Neural progenitor cell (in vitro differentiated cells): Measurements from ENCODE around the gene PDE6A.
"Not testable (repeated sequence)": the region's sequence is repeated elsewhere in the genome, so short reads cannot be mapped to it uniquely, and the experiment has no call there.

Source experiments
- CTCF ChIP-seq: fragments of 200-600 bp; sonication (generic); IDR thresholded peaks from 2 replicates; pipeline ENCODE4 v1.5.1; 2017; ENCODE audit warnings: antibody characterized with exemption, mild to moderate bottlenecking
- EZH2 ChIP-seq: fragments of 200-600 bp; sonication (generic); IDR thresholded peaks from 2 replicates; pipeline ENCODE4 v1.6.1; 2017; ENCODE audit warnings: antibody characterized with exemption, mild to moderate bottlenecking, moderate library complexity
- EZH2phosphoT487 ChIP-seq: fragments of 200-600 bp; sonication (generic); IDR thresholded peaks from 2 replicates; pipeline ENCODE4 v1.6.1; 2017; ENCODE audit warnings: antibody characterized with exemption

GRCh38 chr5:149858481-149858880, 86.1 kb downstream of the PDE6A start:
- not testable (repeated sequence) for TF ChIP-seq CTCF, EZH2phosphoT487, EZH2
